Measurements from ENCODE around the gene GCH1. TPM values are rescaled to one million over a fixed set of nuclear protein-coding genes. Genes with fewer than 3 reads are reported as not detected.

GCH1 gene
- polyA plus RNA-seq, 2 of the 4 experiments (the other 2 are of a cell fraction) = 2.9 to 5.0 TPM

DNA sequence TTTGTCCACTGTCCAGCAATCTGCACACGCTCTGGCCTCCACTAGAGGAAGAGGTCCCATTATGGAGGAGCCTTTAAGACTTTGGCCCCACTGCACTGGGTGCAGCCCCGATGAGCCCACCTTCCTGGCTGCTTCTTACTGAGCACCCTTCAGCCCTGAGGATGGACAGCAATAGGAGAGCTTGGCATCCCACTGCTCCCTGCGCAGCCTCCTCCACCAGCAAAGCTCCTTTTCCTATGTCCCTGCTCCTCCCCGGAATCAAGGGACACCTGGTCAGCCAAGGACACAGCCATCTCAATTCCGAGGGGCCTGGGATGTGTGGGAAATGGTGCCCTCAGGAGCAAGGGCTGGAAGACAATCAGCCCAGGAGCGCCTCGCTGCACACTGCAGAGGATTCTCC lies 94.7 kb downstream of the GCH1 start (continued):
- TF ChIP-seq, protein P1, sequence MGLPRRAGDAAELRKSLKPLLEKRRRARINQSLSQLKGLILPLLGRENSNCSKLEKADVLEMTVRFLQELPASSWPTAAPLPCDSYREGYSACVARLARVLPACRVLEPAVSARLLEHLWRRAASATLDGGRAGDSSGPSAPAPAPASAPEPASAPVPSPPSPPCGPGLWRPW (IDR thresholded peaks at IDR 0.05) = no peak
- TF ChIP-seq NPAS2 (CRISPR knock-in tag; IDR thresholded peaks at IDR 0.05; ENCODE audit: borderline replicate concordance) = no peak

DNA sequence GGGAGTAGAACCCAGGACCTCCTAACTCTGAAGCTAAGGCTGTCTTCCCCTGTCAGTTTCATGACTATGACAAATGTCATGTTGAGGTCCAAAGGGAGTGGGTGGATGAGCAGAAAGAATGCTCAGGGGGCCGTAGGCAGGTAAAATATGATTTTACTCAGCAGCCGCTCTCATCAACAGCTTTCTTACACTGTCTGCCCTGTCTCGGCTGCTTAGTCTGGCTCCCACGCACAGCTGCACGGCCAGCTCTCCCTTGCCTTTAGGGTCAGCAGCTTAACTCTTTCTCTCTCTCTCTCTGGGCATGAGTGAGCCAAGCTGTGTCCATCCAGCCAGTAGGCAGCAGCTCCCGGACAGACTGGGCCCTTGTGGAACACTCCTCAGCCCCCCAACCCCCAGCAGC lies 95.2 kb downstream of the GCH1 start:
- TF ChIP-seq, protein P2, sequence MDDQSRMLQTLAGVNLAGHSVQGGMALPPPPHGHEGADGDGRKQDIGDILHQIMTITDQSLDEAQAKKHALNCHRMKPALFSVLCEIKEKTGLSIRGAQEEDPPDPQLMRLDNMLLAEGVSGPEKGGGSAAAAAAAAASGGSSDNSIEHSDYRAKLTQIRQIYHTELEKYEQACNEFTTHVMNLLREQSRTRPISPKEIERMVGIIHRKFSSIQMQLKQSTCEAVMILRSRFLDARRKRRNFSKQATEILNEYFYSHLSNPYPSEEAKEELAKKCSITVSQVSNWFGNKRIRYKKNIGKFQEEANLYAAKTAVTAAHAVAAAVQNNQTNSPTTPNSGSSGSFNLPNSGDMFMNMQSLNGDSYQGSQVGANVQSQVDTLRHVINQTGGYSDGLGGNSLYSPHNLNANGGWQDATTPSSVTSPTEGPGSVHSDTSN (IDR thresholded peaks at IDR 0.05) = no peak
- TF ChIP-seq EHMT2 (IDR thresholded peaks at IDR 0.05; ENCODE audit: low read depth) (no peak), CHD4 (IDR thresholded peaks at IDR 0.05; ENCODE audit: borderline replicate concordance) (no peak), HOXB5 (CRISPR knock-in tag; IDR thresholded peaks at IDR 0.05) (no peak), TFCP2L1 (CRISPR knock-in tag; IDR thresholded peaks at IDR 0.05) (no peak), BHLHE40 (IDR thresholded peaks at IDR 0.05; ENCODE audit: low read depth, low read length) (no peak), CBX8 (IDR thresholded peaks at IDR 0.05) (no peak), POLR2AphosphoS2 (conservative IDR thresholded peaks at IDR 0.05; ENCODE audit: low read length) (no peak), SREBF2 (IDR thresholded peaks at IDR 0.05) (no peak), RNF2 (IDR thresholded peaks at IDR 0.05; ENCODE audit: borderline replicate concordance, low read depth) (no peak), MAZ (IDR thresholded peaks at IDR 0.05; ENCODE audit: borderline replicate concordance, low read depth, low read length) (no peak), HDAC2 (IDR thresholded peaks at IDR 0.05) (no peak), EP300 (IDR thresholded peaks at IDR 0.05) (no peak), FOSB (CRISPR knock-in tag; IDR thresholded peaks at IDR 0.05) (no peak)
- TF ChIP-seq, protein P3, sequence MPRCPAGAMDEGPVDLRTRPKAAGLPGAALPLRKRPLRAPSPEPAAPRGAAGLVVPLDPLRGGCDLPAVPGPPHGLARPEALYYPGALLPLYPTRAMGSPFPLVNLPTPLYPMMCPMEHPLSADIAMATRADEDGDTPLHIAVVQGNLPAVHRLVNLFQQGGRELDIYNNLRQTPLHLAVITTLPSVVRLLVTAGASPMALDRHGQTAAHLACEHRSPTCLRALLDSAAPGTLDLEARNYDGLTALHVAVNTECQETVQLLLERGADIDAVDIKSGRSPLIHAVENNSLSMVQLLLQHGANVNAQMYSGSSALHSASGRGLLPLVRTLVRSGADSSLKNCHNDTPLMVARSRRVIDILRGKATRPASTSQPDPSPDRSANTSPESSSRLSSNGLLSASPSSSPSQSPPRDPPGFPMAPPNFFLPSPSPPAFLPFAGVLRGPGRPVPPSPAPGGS (IDR thresholded peaks at IDR 0.05) = no peak
- TF ChIP-seq, protein P4, sequence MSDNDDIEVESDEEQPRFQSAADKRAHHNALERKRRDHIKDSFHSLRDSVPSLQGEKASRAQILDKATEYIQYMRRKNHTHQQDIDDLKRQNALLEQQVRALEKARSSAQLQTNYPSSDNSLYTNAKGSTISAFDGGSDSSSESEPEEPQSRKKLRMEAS (IDR thresholded peaks at IDR 0.05) = no peak
- ChIA-PET CTCF (interaction anchor here (0.6 to 8.7 kb wide), 8 partner anchors 10 to 248 kb away, joined by 3 to 159 read pairs (median 8); partner anchors contain the start of gene SAMD4A), POLR2A (no interaction called here)
- Histone ChIP-seq H3K4me1 (0 out of 3 replicates have a peak, but pooled peaks cover 3% of the 10 kb centered on the region), H3K4me3 (no peak overlapping the region), H3K4me2 (no peak overlapping the region), H3K27ac (no peak overlapping the region), H3K9me3 (no peaks in the 10 kb centered on the region)
- FAIRE-seq (no peak), ATAC-seq (no peak), DNase-seq (ENCODE audit: low read depth in 1 of 2, low spot score in 1 of 2) (no peak)
- 77% methylated on average over 6 of the region's 6 CpGs for WGBS (ENCODE audit: missing lambda C conversion rate)

DNA sequence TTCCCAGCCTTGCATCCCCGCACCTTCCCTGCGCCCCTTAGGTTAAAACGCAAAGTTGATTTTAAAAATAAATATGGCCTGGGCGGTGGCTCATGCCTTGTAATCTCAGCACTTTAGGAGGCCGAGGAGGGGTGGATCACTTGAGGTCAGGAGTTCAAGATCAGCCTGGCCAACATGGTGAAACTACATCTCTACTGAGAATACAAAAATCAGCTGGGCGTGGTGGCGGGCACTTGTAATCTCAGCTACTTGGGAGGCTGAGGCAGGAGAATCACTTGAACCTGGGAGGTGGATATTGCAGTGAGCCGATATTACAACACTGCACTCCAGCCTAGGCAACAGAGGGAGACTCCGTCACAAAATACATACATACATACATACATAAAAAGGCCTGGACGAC lies 96.0 kb downstream of the GCH1 start:
- H3K9me3 ChIP-seq = no peaks in the 10 kb centered on the region
- no peak overlapping the region for H3K4me3 ChIP-seq
- ChIA-PET POLR2A (interaction anchor here (0.6 kb wide), 1 partner anchor 95 kb away, joined by 3 read pairs; no protein-coding TSS in a partner anchor), CTCF (interaction anchor here (0.6 to 8.7 kb wide), 34 partner anchors 11 to 1346 kb away, joined by 3 to 159 read pairs (median 4); partner anchors contain the start of genes CDKN3, CGRRF1, GCH1 and SAMD4A)
- DNase-seq (ENCODE audit: low read depth in 1 of 2, low spot score in 1 of 2) = no peak
- FAIRE-seq = no peak
- TF ChIP-seq FOXS1 (CRISPR knock-in tag; IDR thresholded peaks at IDR 0.05) (no peak), CBX2 (IDR thresholded peaks at IDR 0.05; ENCODE audit: borderline replicate concordance, low read depth) (no peak), RAD21 (conservative IDR thresholded peaks at IDR 0.05 in 1 of 2, IDR thresholded peaks at IDR 0.05 in 1 of 2) (no peak), HOXA7 (CRISPR knock-in tag; IDR thresholded peaks at IDR 0.05) (no peak), CBX8 (IDR thresholded peaks at IDR 0.05) (no peak), NPAS2 (CRISPR knock-in tag; IDR thresholded peaks at IDR 0.05; ENCODE audit: borderline replicate concordance) (no peak)
- no peak overlapping the region for H3K4me2 ChIP-seq
- 74% methylated on average over 10 of the region's 10 CpGs for WGBS (ENCODE audit: missing lambda C conversion rate)
- ATAC-seq = no peak
- H3K4me1 ChIP-seq = 0 out of 3 replicates have a peak, but pooled peaks cover 3% of the 10 kb centered on the region
- H3K27ac ChIP-seq = no peak overlapping the region

Data from A549 (cell line).